Measurements from ENCODE around the gene DAP.

The DAP gene

GRCh38 chr5:10761933-10762775, 1.1 kb upstream of the DAP start:
- Histone ChIP-seq H2AFZ (ENCODE audit: low read length) (peak overlapping the region; percentile 97), H2BK120ac (ENCODE audit: low read depth, low read length) (no peak overlapping the region), H3K4me2 (ENCODE audit: insufficient read depth, low read length, poor library complexity, severe bottlenecking) (peak overlapping the region; percentile 59), H3K27ac (replicated peaks; ENCODE audit: low read length) (no peak overlapping the region), H3K9ac (ENCODE audit: low read depth, low read length, poor library complexity) (no peak overlapping the region), H3K4me1 (ENCODE audit: control insufficient read depth in 2 of 2, insufficient read depth in 1 of 2, low read depth in 1 of 2, low read length in 2 of 2) (no peaks in the 10 kb centered on the region), H3K36me3 (replicated peaks in 1 of 2; ENCODE audit: control insufficient read depth in 2 of 2, insufficient read depth in 2 of 2, low read length in 2 of 2) (peaks cover 0 to 7% of the 10 kb centered on the region in 2 donors), H3K18ac (ENCODE audit: low read length) (no peak overlapping the region), H3K79me1 (ENCODE audit: low read depth, low read length) (no peaks in the 10 kb centered on the region), H4K8ac (ENCODE audit: low read depth, low read length) (peak overlapping the region; percentile 19), H2AK5ac (ENCODE audit: low read depth, low read length) (no peak overlapping the region), H2BK5ac (ENCODE audit: low read length) (no peak overlapping the region), H3K14ac (ENCODE audit: low read length) (peak overlapping the region; percentile 22), H4K91ac (ENCODE audit: low read depth, low read length, poor library complexity) (no peak overlapping the region), H3K9me3 (replicated peaks in 1 of 2; ENCODE audit: control insufficient read depth in 2 of 2, insufficient read depth in 1 of 2, low read depth in 1 of 2, low read length in 2 of 2) (no peaks in the 10 kb centered on the region), H2BK15ac (ENCODE audit: low read length) (no peak overlapping the region), H2BK12ac (ENCODE audit: low read length) (no peak overlapping the region), H3K4ac (ENCODE audit: low read length) (no peak overlapping the region), H3K27me3 (ENCODE audit: control insufficient read depth in 3 of 3, insufficient read depth in 3 of 3, low read depth in 1 of 3, low read length in 3 of 3) (peaks cover 0 to 5% (median 0%) of the 10 kb centered on the region in 3 experiments), H3K4me3 (ENCODE audit: low read length in 2 of 2) (peak overlapping the region in 1 of 2 donors; percentile 68), H3K23ac (ENCODE audit: low read depth, low read length, poor library complexity) (no peak overlapping the region)
- WGBS, 2 donors (ENCODE audit: extremely low coverage in 2 of 2, insufficient read length in 2 of 2, insufficient replicate concordance in 1 of 2): no CpG with 5 or more reads among the region's 17 CpGs
- no peak for DNase-seq (ENCODE audit: low spot score)

GRCh38 chr5:10760921-10761184, 181 bp downstream of the DAP start:
- Histone ChIP-seq H2BK15ac (ENCODE audit: low read length) (no peak overlapping the region), H2BK5ac (ENCODE audit: low read length) (no peak overlapping the region), H4K91ac (ENCODE audit: low read depth, low read length, poor library complexity) (no peak overlapping the region), H2BK120ac (ENCODE audit: low read depth, low read length) (no peak overlapping the region), H2AFZ (ENCODE audit: low read length) (peak overlapping the region; percentile 97), H3K18ac (ENCODE audit: low read length) (peak overlapping the region; percentile 92), H4K8ac (ENCODE audit: low read depth, low read length) (no peak overlapping the region), H3K14ac (ENCODE audit: low read length) (no peak overlapping the region), H3K9me3 (replicated peaks in 1 of 2; ENCODE audit: control insufficient read depth in 2 of 2, insufficient read depth in 1 of 2, low read depth in 1 of 2, low read length in 2 of 2) (no peaks in the 10 kb centered on the region), H3K36me3 (replicated peaks in 1 of 2; ENCODE audit: control insufficient read depth in 2 of 2, insufficient read depth in 2 of 2, low read length in 2 of 2) (peaks cover 4 to 16% of the 10 kb centered on the region in 2 donors), H3K4me3 (ENCODE audit: low read length in 2 of 2) (peak overlapping the region; percentile 68 to 85), H3K79me1 (ENCODE audit: low read depth, low read length) (peaks cover 3% of the 10 kb centered on the region), H3K9ac (ENCODE audit: low read depth, low read length, poor library complexity) (peak overlapping the region; percentile 91), H2BK12ac (ENCODE audit: low read length) (no peak overlapping the region), H3K4me1 (ENCODE audit: control insufficient read depth in 2 of 2, insufficient read depth in 1 of 2, low read depth in 1 of 2, low read length in 2 of 2) (peaks cover 0 to 1% of the 10 kb centered on the region in 2 donors), H2AK5ac (ENCODE audit: low read depth, low read length) (no peak overlapping the region), H3K4ac (ENCODE audit: low read length) (no peak overlapping the region), H3K23ac (ENCODE audit: low read depth, low read length, poor library complexity) (no peak overlapping the region), H3K4me2 (ENCODE audit: insufficient read depth, low read length, poor library complexity, severe bottlenecking) (peak overlapping the region; percentile 59), H3K27ac (replicated peaks; ENCODE audit: low read length) (no peak overlapping the region), H3K27me3 (ENCODE audit: control insufficient read depth in 3 of 3, insufficient read depth in 3 of 3, low read depth in 1 of 3, low read length in 3 of 3) (peaks cover 0 to 5% (median 0%) of the 10 kb centered on the region in 3 experiments)
- WGBS, 2 donors (ENCODE audit: extremely low coverage in 2 of 2, insufficient read length in 2 of 2, insufficient replicate concordance in 1 of 2): no CpG with 5 or more reads among the region's 42 CpGs
- DNase-seq (ENCODE audit: low spot score): peak; percentile 29

- H3K4ac ChIP-seq (ENCODE audit: low read length): no peak overlapping the region
- H3K14ac ChIP-seq (ENCODE audit: low read length): no peak overlapping the region
- H2BK12ac ChIP-seq (ENCODE audit: low read length): no peak overlapping the region
- H4K91ac ChIP-seq (ENCODE audit: low read depth, low read length, poor library complexity): no peak overlapping the region
- H3K4me2 ChIP-seq (ENCODE audit: insufficient read depth, low read length, poor library complexity, severe bottlenecking): peak overlapping the region; percentile 59
- peak overlapping the region; percentile 97 for H2AFZ ChIP-seq (ENCODE audit: low read length)
- peak overlapping the region; percentile 78 for H3K18ac ChIP-seq (ENCODE audit: low read length)
- no peak overlapping the region for H3K9ac ChIP-seq (ENCODE audit: low read depth, low read length, poor library complexity)
- H2AK5ac ChIP-seq (ENCODE audit: low read depth, low read length): no peak overlapping the region
- H3K4me1 ChIP-seq (ENCODE audit: control insufficient read depth in 2 of 2, insufficient read depth in 1 of 2, low read depth in 1 of 2, low read length in 2 of 2): peaks cover 0 to 1% of the 10 kb centered on the region in 2 donors
- peaks cover 5% of the 10 kb centered on the region for H3K79me1 ChIP-seq (ENCODE audit: low read depth, low read length)
- H2BK15ac ChIP-seq (ENCODE audit: low read length): no peak overlapping the region
- H3K36me3 ChIP-seq (replicated peaks in 1 of 2; ENCODE audit: control insufficient read depth in 2 of 2, insufficient read depth in 2 of 2, low read length in 2 of 2): peaks cover 4 to 17% of the 10 kb centered on the region in 2 donors
- peaks cover 0 to under 1% (median 0%) of the 10 kb centered on the region in 3 experiments for H3K27me3 ChIP-seq (ENCODE audit: control insufficient read depth in 3 of 3, insufficient read depth in 3 of 3, low read depth in 1 of 3, low read length in 3 of 3)
- peak overlapping the region; percentile 68 to 85 for H3K4me3 ChIP-seq (ENCODE audit: low read length in 2 of 2)
- no peak overlapping the region for H3K23ac ChIP-seq (ENCODE audit: low read depth, low read length, poor library complexity)
- H2BK5ac ChIP-seq (ENCODE audit: low read length): no peak overlapping the region
- DNase-seq (ENCODE audit: low spot score): peak; percentile 8
- H3K9me3 ChIP-seq (replicated peaks in 1 of 2; ENCODE audit: control insufficient read depth in 2 of 2, insufficient read depth in 1 of 2, low read depth in 1 of 2, low read length in 2 of 2): peaks cover 0 to 1% of the 10 kb centered on the region in 2 donors
- H2BK120ac ChIP-seq (ENCODE audit: low read depth, low read length): no peak overlapping the region
- no CpG with 5 or more reads among the region's 43 CpGs for WGBS, 2 donors (ENCODE audit: extremely low coverage in 2 of 2, insufficient read length in 2 of 2, insufficient replicate concordance in 1 of 2)
- H4K8ac ChIP-seq (ENCODE audit: low read depth, low read length): no peak overlapping the region
- H3K27ac ChIP-seq (replicated peaks; ENCODE audit: low read length): no peak overlapping the region
Observed at GRCh38 chr5:10760096-10760920, 726 bp downstream of the DAP start.

- no peak overlapping the region for H3K4me3 ChIP-seq (ENCODE audit: low read length in 2 of 2)
- H4K8ac ChIP-seq (ENCODE audit: low read depth, low read length): no peak overlapping the region
- H3K18ac ChIP-seq (ENCODE audit: low read length): no peak overlapping the region
- H2AFZ ChIP-seq (ENCODE audit: low read length): no peak overlapping the region
- no peak overlapping the region for H3K23ac ChIP-seq (ENCODE audit: low read depth, low read length, poor library complexity)
- H3K4me2 ChIP-seq (ENCODE audit: insufficient read depth, low read length, poor library complexity, severe bottlenecking): no peak overlapping the region
- H3K9me3 ChIP-seq (replicated peaks in 1 of 2; ENCODE audit: control insufficient read depth in 2 of 2, insufficient read depth in 1 of 2, low read depth in 1 of 2, low read length in 2 of 2): peaks cover 0 to 4% of the 10 kb centered on the region in 2 donors
- no peak overlapping the region for H3K4ac ChIP-seq (ENCODE audit: low read length)
- no peak overlapping the region for H4K91ac ChIP-seq (ENCODE audit: low read depth, low read length, poor library complexity)
- no CpG with 5 or more reads among the region's 6 CpGs for WGBS, 2 donors (ENCODE audit: extremely low coverage in 2 of 2, insufficient read length in 2 of 2, insufficient replicate concordance in 1 of 2)
- no peak overlapping the region for H2BK15ac ChIP-seq (ENCODE audit: low read length)
- H2BK5ac ChIP-seq (ENCODE audit: low read length): no peak overlapping the region
- no peak overlapping the region for H2BK120ac ChIP-seq (ENCODE audit: low read depth, low read length)
- no peak overlapping the region for H2AK5ac ChIP-seq (ENCODE audit: low read depth, low read length)
- H3K36me3 ChIP-seq (replicated peaks in 1 of 2; ENCODE audit: control insufficient read depth in 2 of 2, insufficient read depth in 2 of 2, low read length in 2 of 2): peaks cover 4 to 26% of the 10 kb centered on the region in 2 donors
- H2BK12ac ChIP-seq (ENCODE audit: low read length): no peak overlapping the region
- peaks cover 5% of the 10 kb centered on the region for H3K79me1 ChIP-seq (ENCODE audit: low read depth, low read length)
- H3K27me3 ChIP-seq (ENCODE audit: control insufficient read depth in 3 of 3, insufficient read depth in 3 of 3, low read depth in 1 of 3, low read length in 3 of 3): no peaks in the 10 kb centered on the region
- no peak overlapping the region for H3K14ac ChIP-seq (ENCODE audit: low read length)
- peaks cover 0 to 1% of the 10 kb centered on the region in 2 donors for H3K4me1 ChIP-seq (ENCODE audit: control insufficient read depth in 2 of 2, insufficient read depth in 1 of 2, low read depth in 1 of 2, low read length in 2 of 2)
- DNase-seq (ENCODE audit: low spot score): no peak
- H3K9ac ChIP-seq (ENCODE audit: low read depth, low read length, poor library complexity): no peak overlapping the region
- no peak overlapping the region for H3K27ac ChIP-seq (replicated peaks; ENCODE audit: low read length)
Observed at GRCh38 chr5:10759111-10759510, 1.9 kb downstream of the DAP start.
